HL-60 (cell line): ENCODE results near the gene BRMS1.

ENCODE experiments used
- DNase-seq, 2 experiments: peaks; one replicate each; pipeline ENCODE4 v3.0.0-alpha.2; 2010 to 2020; ENCODE audit warnings: low read depth in 1 of 2, low spot score in 1 of 2
- H3K27ac ChIP-seq: fragments of 250-450 bp; sonication (Bioruptor Pico); replicated peaks from 2 replicates; pipeline ENCODE4 v1.5.1; 2020; ENCODE audit warnings: mild to moderate bottlenecking, moderate library complexity
- H3K27me3 ChIP-seq: fragments of 250-450 bp; sonication (Bioruptor Pico); 2 replicates; pipeline ENCODE4 v1.5.1; 2021; ENCODE audit warnings: mild to moderate bottlenecking, moderate library complexity; ENCODE audit not compliant: insufficient read depth, poor library complexity, severe bottlenecking
- H3K4me3 ChIP-seq: replicated peaks from 2 replicates; pipeline ENCODE4 v1.5.1; 2011; ENCODE audit warnings: mild to moderate bottlenecking, control low read depth, low read length; ENCODE audit not compliant: insufficient read depth
- CTCF ChIP-seq: IDR thresholded peaks from one replicate; pipeline ENCODE4 v1.5.1; 2011; ENCODE audit warnings: low read length, control low read depth, inconsistent platforms; ENCODE audit not compliant: insufficient read depth
- GABPA ChIP-seq: IDR thresholded peaks from 2 replicates; pipeline ENCODE4 v1.6.1; 2012; ENCODE audit warnings: low read depth
- POLR2AphosphoS5 ChIP-seq: IDR thresholded peaks from 2 replicates; pipeline ENCODE4 v1.6.1; 2012; ENCODE audit warnings: low read depth
- REST ChIP-seq: IDR thresholded peaks from 2 replicates; pipeline ENCODE4 v1.6.1; 2012; ENCODE audit warnings: low read depth; ENCODE audit not compliant: insufficient replicate concordance
- SPI1 ChIP-seq: IDR thresholded peaks from 2 replicates; pipeline ENCODE4 v1.6.1; 2012; ENCODE audit warnings: low read depth, mild to moderate bottlenecking, borderline replicate concordance

BRMS1 gene

GRCh38 chr11:66339162-66339675 is 5.7 kb downstream of the BRMS1 start:
- no peak overlapping the region for H3K4me3 ChIP-seq
- H3K27me3 ChIP-seq, result no peaks in the 10 kb centered on the region
- TF ChIP-seq GABPA, result no peak
- TF ChIP-seq REST, result no peak
- TF ChIP-seq POLR2AphosphoS5, result no peak
- TF ChIP-seq CTCF, result no peak
- no peak for TF ChIP-seq SPI1
- no peak for DNase-seq
- H3K27ac ChIP-seq, result no peak overlapping the region

- no peak overlapping the region for H3K27ac ChIP-seq
- no peak for DNase-seq
- H3K27me3 ChIP-seq, result no peaks in the 10 kb centered on the region
- no peak overlapping the region for H3K4me3 ChIP-seq
- TF ChIP-seq CTCF (no peak), REST (no peak), POLR2AphosphoS5 (no peak), SPI1 (no peak), GABPA (no peak)
Measured at GRCh38 chr11:66338276-66339161, 6.4 kb downstream of the BRMS1 start.

DNA sequence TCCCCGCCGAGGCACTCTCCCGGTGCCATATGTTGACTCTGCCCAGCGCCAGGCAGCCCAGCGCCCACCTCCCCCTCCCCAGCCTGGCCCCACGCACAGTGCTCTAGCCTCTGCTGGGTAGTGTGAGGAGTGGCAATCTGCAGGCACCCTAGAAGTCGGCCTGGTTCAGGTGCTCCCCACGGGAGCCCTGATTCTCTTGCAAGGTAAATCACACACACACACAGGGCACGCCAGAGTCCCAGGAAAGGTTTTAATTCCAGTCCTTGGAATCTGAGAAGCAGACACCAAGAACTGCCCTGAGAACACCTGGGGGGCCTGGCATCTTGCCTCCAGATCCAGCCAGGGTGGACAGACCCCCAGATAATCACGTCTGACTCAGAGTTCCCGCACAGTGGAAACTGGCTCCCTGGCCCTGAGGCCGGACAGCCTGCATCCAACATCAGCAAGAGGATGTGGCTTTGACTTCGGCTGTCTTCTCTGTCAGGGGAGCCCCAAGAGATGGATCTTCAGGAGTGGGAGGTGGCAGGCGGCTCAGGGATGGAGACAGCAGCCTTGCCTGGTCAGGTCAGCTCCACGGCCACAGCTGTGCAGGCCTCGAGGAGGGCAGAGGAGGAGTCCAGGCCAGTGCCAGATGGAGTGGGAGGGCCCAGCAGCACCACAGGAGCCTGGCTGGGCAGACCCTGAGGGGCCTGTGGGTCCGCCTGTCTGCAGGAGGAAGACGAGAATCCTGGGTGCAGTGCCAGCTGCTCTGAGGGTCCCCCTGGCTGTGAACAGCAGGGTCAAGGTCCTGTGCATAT is 7.6 kb downstream of the BRMS1 start:
- peak overlapping the region; percentile 84 for H3K27ac ChIP-seq
- H3K4me3 ChIP-seq, result no peak overlapping the region
- no peaks in the 10 kb centered on the region for H3K27me3 ChIP-seq
- DNase-seq, result no peak
- TF ChIP-seq REST, result no peak
- no peak for TF ChIP-seq POLR2AphosphoS5
- no peak for TF ChIP-seq SPI1
- TF ChIP-seq GABPA, result no peak
- TF ChIP-seq CTCF, result no peak
